Right renal pelvis (tissue), 4 donors: Measurements from ENCODE around the gene TYR. TPM values are rescaled to one million over a fixed set of nuclear protein-coding genes. Genes with fewer than 3 reads are reported as not detected.
A peak's percentile ranks its signal among the peaks of the same experiment; 100 is the strongest.
"Not testable (repeated sequence)": the region's sequence is repeated elsewhere in the genome, so short reads cannot be mapped to it uniquely, and the experiment has no call there.

ENCODE experiments used
- DNase-seq, 4 donors: peaks; one replicate each; pipeline ENCODE4 v3.0.0-alpha.2; 2013; ENCODE audit warnings: low read depth in 4 of 4, low spot score in 3 of 4, missing footprints in 1 of 4
- polyA plus RNA-seq, 4 donors: library from polyadenylated mRNA; unstranded; fragments of 120-200 nt; gene quantifications; one replicate each; pipeline ENCODE4 v1.2.1, GENCODE V29; 2013; ENCODE audit not compliant: insufficient read length in 4 of 4

Gene TYR
- polyA plus RNA-seq, 4 donors = 0.14 to 0.21 TPM; not detected in 2

DNA sequence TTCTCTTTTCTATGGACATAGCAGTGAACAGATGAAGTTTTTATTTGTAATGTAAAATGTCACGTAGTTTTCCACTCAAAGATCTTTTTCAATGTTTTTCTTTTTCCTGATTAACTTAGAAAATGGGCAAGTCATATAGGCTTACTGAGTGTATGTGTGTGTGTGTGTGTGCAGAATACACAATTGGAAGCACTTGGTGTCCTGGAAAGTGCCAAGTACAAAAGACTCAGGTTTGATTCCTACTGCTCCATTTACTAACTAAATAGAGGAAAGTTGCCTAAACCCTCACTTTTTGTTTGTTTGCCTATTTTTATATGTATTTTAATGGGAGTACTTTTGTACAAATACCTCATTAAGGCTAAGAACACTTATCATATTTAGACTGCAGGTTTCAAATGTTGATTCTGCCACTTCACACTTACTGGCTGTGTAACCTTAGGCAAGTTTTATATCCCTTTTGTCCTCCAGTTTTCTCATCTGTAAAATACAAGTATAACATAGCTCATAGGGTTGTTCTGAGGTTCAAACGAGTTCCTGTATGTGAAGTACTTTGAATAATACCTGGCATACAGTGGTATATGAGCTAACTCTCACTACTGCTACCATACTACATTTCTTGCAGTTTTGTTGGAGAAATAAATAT is 90.1 kb downstream of the TYR start:
- DNase-seq = no peak

DNA sequence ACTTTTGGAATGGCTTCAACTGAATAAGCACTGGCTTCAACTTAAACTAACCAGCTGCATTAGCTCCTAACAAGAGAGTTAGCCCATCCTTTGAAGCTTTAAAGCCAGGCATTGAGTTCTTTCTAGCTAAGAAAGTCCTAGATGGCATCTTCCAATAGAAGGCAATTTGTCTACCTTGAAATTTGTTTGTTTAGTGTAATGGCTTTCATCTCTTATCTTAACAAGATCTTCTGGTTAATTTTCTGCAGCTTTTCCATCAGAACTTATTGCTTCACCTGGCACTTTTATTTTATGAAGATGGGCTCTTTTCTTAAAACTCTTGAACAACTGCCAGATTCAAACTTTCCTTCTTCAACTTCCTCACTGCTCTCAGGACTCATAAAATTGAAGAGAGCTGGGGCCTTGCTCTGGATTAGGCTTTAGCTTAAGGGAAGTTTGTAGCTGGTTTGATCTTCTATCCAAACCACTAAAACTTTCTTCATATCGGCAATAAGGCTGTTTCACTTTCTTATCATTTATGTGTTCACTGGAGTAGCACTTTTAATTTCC is 94.9 kb downstream of the TYR start:
- DNase-seq = not testable (repeated sequence)

DNA sequence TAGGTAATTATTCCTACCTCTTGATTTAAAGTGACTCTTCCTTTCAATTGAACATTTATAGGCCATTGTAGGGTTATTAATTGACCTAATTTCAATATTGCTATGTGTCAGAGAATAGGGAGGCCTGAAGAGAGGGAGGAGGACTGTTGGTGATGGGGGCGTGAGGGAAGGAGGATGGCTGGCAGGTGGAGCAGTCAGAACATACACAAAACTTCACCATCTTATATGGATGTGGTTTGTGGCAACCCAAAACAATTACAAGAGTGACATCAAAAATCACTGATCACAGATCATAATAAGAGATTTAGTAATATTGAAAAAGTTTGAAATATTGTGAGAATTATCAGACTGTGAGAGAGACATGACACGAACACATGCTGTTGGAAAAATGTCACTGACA is 95.5 kb downstream of the TYR start:
- not testable (repeated sequence) for DNase-seq

DNA sequence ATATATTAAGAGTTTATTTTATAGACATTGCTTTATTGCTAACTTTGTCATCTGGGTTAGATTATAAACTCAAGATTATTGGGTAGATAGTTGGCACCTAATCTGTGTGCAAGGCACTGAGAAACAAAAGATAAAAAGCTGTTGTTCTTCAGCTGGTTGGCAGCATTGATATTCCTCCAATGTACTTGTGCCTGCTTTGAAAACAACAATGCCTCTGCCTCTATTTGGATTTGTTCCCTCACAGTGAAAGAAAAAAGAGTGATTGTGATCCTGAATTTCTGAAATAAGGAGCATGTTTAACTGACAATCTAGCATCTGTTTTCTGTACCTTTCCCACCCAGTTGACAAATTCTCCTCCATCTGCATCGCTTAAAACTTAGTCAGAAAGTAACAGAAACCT is 98.3 kb downstream of the TYR start:
- no peak for DNase-seq

DNA sequence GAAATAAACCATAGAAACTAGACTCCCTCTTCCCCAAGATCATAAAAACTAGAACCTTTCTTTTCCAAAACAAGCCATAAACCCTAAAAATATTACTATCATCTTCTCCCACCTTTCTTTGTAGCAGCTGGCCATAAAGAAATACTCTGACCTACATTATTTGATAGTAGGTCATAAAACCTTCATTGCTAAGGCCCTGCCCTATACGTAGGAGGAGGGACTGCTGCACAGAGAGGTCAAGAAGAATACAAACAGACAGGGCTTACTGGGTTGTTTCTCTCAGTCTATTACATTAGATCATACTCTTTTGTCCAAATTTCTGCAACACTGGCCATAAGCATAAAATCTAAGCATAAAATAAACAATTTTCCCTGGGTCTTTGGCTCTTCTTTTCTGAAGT is 101.5 kb downstream of the TYR start:
- DNase-seq = no peak

DNA sequence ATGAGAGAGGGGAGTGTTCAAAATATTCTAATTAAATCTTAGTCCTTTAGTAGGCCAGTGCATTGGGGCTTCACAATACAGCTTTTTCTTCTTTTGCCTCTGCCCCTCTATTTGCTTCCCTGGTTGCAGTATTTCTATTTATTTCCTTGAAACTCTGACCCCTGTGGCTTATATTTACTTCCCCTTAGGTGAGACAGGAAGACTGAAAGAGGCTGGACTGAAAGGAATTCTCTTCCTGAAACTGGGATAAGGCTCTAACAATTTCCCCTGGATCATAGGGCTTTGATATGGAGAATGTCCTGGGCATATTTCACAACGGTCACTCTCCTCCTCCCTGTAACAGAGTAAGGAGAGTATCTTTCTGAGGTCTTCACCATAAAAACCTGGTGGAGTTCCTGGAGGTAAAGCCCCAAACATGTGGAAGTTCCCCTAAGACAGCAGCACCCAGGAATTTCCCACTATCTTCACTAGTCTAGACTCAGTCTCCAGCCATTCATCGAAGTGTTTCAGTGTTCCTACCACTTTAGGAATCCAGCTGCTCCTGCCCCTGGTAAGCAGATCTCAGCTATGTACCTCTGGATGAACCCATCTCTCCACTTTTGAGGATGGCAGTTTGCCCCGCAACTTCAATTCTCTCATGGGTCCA is 103.5 kb downstream of the TYR start:
- not testable (repeated sequence) for DNase-seq

DNA sequence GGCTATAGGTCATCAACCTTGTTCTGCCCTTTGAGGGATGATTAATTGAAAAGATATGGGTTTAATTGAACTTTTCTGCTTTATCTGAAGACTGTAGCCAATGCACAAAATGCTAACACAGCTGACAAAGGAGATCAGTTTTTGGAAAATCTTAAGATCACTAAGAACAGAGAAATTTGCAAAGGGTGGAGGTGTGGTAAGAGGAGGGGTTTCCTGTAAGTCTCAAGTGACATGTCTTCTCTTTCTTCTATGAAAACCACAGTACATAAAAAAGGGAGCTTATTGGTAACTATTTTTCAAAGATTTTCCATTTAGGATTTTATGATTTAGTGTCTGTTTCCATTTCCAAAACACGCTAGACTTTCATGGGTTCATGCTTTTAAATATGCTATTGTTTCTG is 108.9 kb downstream of the TYR start:
- not testable (repeated sequence) for DNase-seq

DNA sequence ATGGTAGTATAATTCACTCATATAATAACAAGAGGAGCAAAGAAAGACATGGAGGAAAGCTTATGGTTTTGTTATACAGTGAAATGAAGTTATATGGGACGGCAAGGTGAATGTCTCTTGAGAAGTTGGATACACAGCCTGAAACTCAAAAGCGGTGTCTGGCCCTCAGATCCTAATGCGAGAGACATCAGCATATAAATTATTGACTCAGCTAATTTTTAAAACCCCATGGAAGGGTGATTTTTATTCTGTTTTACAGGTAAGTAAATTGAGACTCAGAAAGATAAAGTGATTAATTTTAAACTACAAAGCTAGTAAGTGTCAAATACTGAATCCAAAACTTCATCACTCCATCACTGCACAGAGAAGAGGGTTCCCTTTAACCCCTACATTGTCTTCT is 110.3 kb downstream of the TYR start:
- not testable (repeated sequence) for DNase-seq

DNA sequence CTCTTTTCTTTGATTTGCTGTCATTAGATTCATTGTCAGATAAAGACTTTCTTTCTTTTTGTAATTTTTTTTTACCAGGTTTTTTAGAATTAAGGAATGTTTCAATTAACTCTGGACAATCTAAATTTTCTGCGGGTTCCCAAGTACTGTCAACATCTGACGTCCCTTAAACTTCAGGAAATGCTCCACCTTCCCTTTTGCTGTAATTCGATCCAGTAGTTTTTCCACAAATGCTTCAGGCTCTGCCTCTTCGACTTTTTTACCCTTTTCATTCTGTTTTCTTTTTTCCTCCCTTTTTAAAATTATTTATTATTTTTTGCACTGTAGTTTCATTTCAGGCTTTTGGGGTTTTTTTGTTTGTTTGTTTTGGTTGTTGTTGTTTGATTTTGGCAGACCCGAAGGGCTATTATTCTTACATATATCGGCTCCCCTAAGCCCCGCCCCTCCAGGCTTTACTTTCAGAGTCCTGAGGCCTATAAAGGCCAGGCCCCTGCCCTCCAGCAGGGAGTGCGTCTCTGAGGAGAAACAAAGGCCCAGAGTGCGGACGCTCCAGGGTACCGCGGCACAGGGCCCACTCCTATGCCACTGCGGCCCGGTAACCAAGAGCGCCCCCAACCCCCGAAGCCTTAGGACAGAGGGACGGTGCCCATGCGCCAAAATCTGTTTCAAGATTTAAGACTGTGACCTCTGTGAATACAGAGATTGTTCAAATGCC is 116.4 kb downstream of the TYR start:
- DNase-seq = peak in 2 of 4 donors; percentile 3 to 12

DNA sequence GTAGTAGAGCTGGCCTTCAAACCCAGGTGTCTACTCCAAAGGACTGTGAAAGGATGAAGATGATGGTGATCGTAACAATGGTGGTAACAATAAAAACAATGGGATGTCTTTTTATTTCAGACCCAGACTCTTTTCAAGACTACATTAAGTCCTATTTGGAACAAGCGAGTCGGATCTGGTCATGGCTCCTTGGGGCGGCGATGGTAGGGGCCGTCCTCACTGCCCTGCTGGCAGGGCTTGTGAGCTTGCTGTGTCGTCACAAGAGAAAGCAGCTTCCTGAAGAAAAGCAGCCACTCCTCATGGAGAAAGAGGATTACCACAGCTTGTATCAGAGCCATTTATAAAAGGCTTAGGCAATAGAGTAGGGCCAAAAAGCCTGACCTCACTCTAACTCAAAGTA is 117.3 kb downstream of the TYR start:
- not testable (repeated sequence) for DNase-seq

DNA sequence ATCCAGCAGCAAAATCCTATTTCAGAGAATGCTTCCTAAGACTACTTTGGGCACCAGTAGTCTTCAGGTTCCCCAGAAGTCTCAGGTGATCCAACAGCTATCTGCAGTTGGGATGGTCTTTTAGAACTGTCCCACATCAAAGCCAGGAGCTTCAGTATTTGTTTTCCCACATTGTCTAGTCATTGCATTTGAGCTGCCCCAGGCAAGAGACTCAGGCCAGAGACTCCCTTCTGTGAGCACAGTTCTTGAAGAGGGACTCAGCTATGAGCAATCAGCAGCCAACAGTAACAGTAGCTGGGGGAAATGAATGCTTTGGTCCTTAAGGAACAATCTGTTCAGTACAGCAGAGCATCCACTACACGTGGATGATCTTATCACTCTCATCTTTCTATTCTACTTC is 125.4 kb downstream of the TYR start:
- not testable (repeated sequence) for DNase-seq

DNA sequence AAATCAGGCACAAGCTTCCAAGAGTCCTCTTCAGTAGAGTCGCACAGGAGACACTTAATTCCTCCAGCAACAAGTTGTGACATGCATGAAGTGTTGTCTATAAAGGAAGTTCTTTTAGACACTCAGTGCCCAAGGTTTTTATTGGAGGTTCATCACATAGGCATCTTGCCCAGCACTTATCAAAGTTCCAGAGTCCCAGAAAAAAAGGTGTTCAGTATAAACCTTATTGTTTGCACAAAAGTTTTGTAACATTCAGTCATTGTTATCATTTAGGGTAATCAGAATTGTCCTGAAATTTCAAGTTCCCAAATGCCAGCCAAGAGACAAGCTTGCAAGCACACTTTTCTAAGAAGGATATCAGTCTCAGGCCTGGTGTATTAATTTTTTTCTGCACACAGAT is 130.6 kb downstream of the TYR start:
- not testable (repeated sequence) for DNase-seq

DNA sequence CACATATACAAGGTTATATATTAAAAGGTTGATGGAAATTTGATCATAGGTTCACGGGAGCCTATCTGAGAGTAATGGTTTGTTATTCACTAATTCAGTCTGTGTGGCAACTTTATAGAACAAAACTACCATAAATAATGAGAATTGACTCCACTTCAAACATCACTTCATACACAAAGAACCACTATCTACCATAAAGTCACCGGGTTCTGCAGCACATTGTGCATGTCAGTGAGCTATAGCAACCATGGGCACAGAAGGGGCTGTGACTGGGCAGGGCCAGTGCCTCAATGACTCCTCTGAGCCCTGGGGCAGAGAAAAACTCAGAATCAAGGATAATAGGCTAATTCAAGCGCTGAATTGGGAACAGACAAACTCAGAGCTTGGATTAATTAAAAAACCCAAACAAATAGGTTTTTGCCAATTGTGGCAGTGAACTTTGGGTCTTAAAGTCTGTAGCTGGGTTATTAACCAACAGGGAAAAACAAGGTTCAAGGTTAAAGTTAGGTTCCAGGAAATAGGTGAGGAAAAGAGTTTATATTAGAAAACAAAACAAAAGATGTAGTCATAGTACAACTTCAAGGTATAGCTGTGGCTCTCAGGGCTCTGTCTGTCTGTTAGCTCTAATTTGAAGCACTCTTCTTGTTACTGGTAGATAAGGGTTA is 131.8 kb downstream of the TYR start:
- not testable (repeated sequence) for DNase-seq

DNA sequence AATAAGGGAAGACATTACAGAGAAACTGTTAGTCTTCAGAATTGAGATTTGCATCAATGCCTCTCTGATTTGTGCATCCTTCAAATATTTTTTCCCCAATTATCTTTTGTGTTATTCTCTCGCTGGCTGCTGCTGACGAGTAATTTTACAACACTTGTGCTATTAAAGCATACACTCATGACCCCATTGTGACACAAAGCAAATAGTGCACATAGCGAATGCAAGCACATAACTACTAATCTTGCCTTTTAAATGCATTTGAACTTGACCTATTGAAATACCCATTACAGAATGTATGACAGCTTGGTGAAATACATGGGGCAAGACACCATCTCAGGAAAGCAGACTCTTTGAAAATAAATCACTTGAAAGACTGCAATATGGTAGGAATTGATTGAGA is 132.9 kb downstream of the TYR start:
- DNase-seq = not testable (repeated sequence)

DNA sequence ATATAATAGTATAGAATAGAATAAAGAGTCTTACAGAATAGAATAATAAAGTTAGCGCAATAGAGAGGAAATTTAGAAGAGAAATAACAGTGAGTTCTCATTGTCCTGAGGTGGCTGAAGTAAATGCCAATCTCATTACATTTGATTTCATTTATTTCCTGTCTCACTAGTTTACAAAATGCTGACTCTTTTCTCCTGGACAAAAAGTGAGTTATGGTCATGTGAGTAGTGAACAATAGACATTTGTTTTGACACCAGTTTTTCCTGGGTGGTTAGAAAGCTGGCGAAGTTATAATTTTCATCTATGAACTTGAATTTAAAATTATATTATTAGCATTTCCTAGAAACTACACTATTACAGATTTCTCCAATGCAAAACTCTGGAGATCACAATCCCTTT is 143.7 kb downstream of the TYR start:
- DNase-seq = no peak

DNA sequence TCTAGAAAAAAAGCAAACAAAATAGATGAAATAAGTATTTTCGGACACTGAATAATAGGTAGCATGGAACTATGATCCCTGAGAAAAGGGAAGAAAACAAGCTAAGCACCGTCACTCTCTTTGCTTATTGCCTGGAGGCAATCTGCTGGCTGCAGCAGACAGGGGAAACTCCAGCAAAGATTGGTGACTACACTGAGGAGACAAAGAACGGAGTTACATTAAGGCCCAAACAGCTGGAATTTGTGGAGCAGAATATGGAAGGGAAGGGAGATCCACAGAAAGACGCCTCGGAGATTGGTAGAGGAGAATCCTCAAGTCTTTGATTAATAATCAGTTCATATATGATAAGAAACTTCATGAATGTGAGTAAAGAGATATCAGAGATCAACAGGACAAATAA is 150.2 kb downstream of the TYR start:
- no peak for DNase-seq

DNA sequence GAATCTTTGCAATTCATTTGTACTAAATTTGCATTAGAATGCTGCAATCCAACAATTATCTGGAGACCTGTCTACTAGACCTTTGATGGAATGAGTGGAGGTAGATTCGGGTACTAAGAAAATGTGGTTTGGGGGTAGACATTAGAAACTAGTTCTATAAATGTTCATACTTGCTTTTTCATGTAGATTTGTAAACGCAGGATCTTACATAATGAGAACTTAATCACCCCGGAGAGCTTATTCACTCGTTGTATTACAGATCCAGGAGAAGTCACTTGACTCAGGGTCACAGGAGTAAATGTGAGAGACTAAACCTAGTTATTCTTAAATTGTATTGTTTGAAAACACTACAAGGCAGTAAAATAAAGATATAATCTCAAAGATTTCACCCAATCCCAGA is 154.3 kb downstream of the TYR start:
- not testable (repeated sequence) for DNase-seq

DNA sequence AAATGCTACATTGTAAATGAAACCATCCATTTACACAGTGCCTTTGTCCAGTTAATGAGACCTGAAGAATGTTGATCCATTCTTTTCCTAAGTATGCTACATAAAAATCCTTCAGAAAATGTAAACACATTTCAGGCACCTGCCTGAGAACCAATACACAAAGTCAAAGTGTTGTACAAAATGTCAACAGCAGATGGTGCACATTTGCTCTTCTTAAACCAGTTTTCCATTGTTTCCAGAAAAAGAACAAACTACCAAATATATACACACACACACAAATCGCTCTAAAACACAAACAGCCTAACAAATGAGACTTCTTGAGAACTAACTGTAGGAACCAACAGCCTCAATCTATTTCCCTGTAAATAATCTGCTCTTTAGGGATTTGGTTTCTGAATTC is 156.0 kb downstream of the TYR start:
- DNase-seq = not testable (repeated sequence)

DNA sequence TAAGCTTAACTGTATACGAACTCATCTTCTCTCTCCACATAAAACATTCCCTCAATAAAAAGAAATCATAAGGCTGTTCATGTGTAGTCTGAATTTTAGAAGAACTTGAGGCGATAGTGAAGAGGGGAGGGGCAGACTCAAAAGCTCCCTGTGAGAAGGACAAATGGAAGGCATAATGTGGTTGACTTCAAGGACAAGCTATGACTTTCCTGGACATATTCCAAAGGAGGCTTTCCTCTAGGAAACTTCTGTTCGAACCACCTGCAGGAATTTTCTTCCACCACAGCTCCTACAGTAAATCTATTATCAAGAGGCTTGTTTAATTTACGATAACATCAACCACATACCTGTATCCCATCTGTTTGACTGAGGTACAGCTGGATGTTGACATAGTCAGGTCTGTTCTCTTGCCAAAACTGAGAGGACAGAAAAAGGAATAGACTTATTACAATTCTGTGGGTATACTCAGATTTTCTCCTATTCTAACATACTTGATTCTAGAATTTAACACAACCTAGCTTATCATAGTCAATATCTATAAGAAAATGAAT is 159.5 kb downstream of the TYR start:
- DNase-seq = not testable (repeated sequence)

DNA sequence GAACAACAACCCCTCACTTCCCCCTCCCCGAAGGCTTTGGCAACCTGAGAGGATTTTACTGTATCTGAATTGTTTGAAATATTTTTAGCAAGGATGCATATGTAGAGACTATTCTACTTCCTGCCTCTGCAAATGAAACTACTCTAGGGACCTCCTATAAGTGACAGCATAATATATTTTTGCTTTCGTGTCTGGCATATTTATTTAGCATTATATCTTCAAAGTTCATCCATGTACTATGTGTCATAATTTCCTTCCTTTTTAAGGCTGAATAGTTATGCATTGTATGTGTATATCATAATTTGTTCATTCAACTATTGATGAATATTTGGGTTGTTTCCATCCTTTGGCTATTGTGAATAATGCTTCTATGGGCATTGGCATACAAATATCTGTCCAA is 160.4 kb downstream of the TYR start:
- not testable (repeated sequence) for DNase-seq

DNA sequence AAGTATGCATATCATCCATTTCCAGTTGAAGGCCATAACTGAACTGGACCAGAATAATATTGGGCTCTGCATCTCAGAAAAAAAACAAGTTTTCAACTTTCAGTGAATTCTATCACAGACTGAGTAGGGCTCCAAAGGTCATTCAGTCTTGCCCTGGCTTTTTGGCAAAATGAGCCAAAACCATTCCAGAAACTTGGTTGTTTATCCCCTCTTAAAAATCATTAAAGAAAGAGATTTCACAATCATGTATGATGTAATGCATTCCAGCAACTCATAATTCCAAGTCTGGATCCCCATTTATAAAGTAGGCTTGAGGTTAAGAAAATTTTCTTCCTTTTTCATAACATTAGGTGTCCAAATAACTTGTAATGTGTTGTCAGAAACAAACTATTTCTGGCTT is 162.8 kb downstream of the TYR start:
- not testable (repeated sequence) for DNase-seq
